Cardiac septum (tissue), 1 donor: ENCODE data around the gene ZNF24. TPM values are rescaled to one million over a fixed set of nuclear protein-coding genes. Genes with fewer than 3 reads are reported as not detected.
A peak's percentile ranks its signal among the peaks of the same experiment; 100 is the strongest.

Experiments
- DNase-seq: peaks from one replicate; pipeline ENCODE4 v3.0.0-alpha.2; 2020; ENCODE audit warnings: low spot score
- intact Hi-C: fragments of 100-400 bp; cut with DNase I; formaldehyde crosslinking; loops from one replicate; pipeline ENCODE4 v1.14.0; 2022
- total RNA-seq: library from RNA; stranded (reverse); fragmentation: NEBNext Ultra II Directional; extraction: Animal tissue kit (Norgen Biotek cat#: 25700); gene quantifications from one replicate; pipeline ENCODE4 v1.2.1, GENCODE V29; 2021
- donor health status: DM: no; HTN: no; CAD: no.

Gene ZNF24
- total RNA-seq, 1 donor from 2014 or later: 44.2 TPM

GRCh38 chr18:35322486-35323458 is 21.4 kb downstream of the ZNF24 start:
- DNase-seq: no peak
- intact Hi-C loops: no loop called here

GRCh38 chr18:35311496-35311895 is 32.7 kb downstream of the ZNF24 start:
- intact Hi-C loops: no loop called here
- DNase-seq: no peak

GRCh38 chr18:35306588-35307250 is 37.5 kb downstream of the ZNF24 start:
- intact Hi-C loops: no loop called here
- no peak for DNase-seq

GRCh38 chr18:35303610-35304009 is 40.6 kb downstream of the ZNF24 start:
- no peak for DNase-seq
- intact Hi-C loops: no loop called here

GRCh38 chr18:35296060-35296459 is 48.2 kb downstream of the ZNF24 start:
- no peak for DNase-seq
- intact Hi-C loops: no loop called here

- intact Hi-C loops: loop anchor here (2.0 to 5.0 kb wide), 2 partner anchors 50 to 51 kb away; partner anchors contain the start of genes ZNF24 and ZNF397
- DNase-seq: no peak
Observed at GRCh38 chr18:35291166-35291565, 53.1 kb downstream of the ZNF24 start.

- intact Hi-C loops: loop anchor here (1.0 to 5.0 kb wide), 3 partner anchors 23 to 52 kb away; partner anchors contain the start of genes ZNF24 and ZNF397
- DNase-seq: peak; percentile 98
Observed at GRCh38 chr18:35290094-35290735, 54.0 kb downstream of the ZNF24 start, which contains the start of gene ZSCAN30. TSS of gene ZSCAN30 (minus strand) at chr18:35290229. CDS start at chr18:35264352, 25,877 bp downstream.

- intact Hi-C loops: loop anchor here (1.0 to 5.0 kb wide), 3 partner anchors 22 to 53 kb away; partner anchors contain the start of genes ZNF24 and ZNF397
- DNase-seq: no peak
Observed at GRCh38 chr18:35289727-35290093, 54.5 kb downstream of the ZNF24 start.

- no peak for DNase-seq
- intact Hi-C loops: no loop called here
Observed at GRCh38 chr18:35289293-35289692, 54.9 kb downstream of the ZNF24 start.

- intact Hi-C loops: no loop called here
- no peak for DNase-seq
Observed at GRCh38 chr18:35284841-35285240, 59.4 kb downstream of the ZNF24 start.

GRCh38 chr18:35283923-35284794 is 60.1 kb downstream of the ZNF24 start:
- intact Hi-C loops: no loop called here
- no peak for DNase-seq

- intact Hi-C loops: no loop called here
- DNase-seq: no peak
Observed at GRCh38 chr18:35282353-35282752, 61.9 kb downstream of the ZNF24 start.

Other genes starting within 250 kb of the ZNF24 start
- gene ZNF397, start 103.4 kb downstream of the ZNF24 start, total RNA-seq: 18.0 TPM
- gene ZSCAN30, start 54.2 kb downstream of the ZNF24 start, total RNA-seq: 18.6 TPM
- gene ZNF396, start 32.9 kb upstream of the ZNF24 start, total RNA-seq: 1.0 TPM
- gene INO80C, start 153.5 kb upstream of the ZNF24 start, total RNA-seq: 21.8 TPM
- 46.6 TPM for gene GALNT1, start 237.3 kb upstream of the ZNF24 start, total RNA-seq